Measurements from ENCODE around the gene CRISPLD2. TPM values are rescaled to one million over a fixed set of nuclear protein-coding genes. Genes with fewer than 3 reads are reported as not detected.

The CRISPLD2 gene
- 2.2 TPM for total RNA-seq

- peak; percentile 80 to 94 (median 94) for DNase-seq (ENCODE audit: low read depth in 2 of 3, low spot score in 2 of 3)
These were observed at the start of gene CRISPLD2 for GRCh38 chr16:84819644-84820304. TSS of gene CRISPLD2 (plus strand) at chr16:84819985. CDS start at chr16:84838496, 18,511 bp downstream.

GRCh38 chr16:84773312-84773711 lies 46.5 kb upstream of the CRISPLD2 start:
- no peak for DNase-seq (ENCODE audit: low read depth in 2 of 3, low spot score in 2 of 3)

GRCh38 chr16:84774810-84775209 lies 45.0 kb upstream of the CRISPLD2 start:
- DNase-seq (ENCODE audit: low read depth in 2 of 3, low spot score in 2 of 3): no peak

DNA sequence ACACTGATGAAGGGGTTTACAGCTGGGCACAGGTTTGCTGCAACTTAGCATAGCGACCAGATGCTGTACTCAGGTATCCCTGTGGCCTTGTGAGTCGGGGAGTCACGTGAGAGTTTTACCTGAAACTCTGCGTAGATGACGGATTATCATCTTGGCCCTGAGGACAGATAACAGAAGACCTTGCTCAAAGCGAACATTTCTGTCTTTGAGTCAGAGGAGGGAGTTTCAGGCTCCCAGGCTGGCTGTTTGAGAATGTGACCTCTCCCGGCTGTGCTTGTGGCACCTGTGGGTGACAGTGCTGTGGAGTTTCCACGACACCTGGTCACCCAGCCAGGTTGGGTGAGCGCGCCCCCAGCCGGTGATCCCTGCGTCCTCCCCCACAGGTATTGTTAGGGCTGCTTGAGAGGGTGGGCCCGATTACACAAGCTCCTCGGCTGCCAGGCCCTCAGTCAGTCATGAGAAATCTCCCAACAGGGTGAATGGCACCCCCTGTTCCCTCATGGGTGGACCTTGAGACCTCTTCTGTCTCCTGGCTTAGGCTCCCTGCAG lies 44.4 kb upstream of the CRISPLD2 start:
- no peak for DNase-seq (ENCODE audit: low read depth in 2 of 3, low spot score in 2 of 3)

- DNase-seq (ENCODE audit: low read depth in 2 of 3, low spot score in 2 of 3): no peak
These were observed 42.4 kb upstream of the CRISPLD2 start for GRCh38 chr16:84777435-84777834.

DNA sequence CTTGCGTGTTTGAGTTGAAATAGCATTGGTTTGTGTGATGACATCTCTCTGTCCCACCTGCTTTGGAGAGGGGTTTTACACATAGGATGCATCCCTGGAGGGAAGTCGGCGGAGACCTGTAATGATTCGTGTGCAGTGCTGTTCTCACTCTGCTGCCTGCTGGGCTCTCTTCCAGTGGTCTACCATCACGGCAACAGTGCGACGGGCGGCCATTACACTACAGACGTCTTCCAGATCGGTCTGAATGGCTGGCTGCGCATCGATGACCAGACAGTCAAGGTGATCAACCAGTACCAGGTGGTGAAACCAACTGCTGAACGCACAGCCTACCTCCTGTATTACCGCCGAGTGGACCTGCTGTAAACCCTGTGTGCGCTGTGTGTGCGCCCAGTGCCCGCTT lies 41.1 kb upstream of the CRISPLD2 start:
- no peak for DNase-seq (ENCODE audit: low read depth in 2 of 3, low spot score in 2 of 3)

DNA sequence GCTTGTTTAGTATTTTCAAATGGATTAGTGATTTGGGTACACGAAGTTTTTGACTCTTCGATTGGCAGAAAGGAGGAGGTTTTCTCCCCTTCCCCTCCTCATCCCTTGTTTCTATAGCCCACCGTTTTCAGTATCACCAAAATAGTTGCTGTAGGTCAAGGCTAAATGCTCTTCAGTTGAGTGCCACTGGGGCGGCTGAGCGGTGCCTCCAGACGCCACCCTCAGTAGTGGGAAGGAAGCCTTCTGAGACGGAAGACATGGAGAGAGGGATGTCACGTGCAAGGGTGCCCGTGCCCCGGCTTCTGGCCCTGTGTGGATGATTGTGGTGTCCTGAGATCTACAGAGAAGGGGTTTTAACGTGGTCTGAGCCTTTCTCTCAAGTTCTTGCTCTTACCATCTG lies 39.7 kb upstream of the CRISPLD2 start:
- no peak for DNase-seq (ENCODE audit: low read depth in 2 of 3, low spot score in 2 of 3)

DNA sequence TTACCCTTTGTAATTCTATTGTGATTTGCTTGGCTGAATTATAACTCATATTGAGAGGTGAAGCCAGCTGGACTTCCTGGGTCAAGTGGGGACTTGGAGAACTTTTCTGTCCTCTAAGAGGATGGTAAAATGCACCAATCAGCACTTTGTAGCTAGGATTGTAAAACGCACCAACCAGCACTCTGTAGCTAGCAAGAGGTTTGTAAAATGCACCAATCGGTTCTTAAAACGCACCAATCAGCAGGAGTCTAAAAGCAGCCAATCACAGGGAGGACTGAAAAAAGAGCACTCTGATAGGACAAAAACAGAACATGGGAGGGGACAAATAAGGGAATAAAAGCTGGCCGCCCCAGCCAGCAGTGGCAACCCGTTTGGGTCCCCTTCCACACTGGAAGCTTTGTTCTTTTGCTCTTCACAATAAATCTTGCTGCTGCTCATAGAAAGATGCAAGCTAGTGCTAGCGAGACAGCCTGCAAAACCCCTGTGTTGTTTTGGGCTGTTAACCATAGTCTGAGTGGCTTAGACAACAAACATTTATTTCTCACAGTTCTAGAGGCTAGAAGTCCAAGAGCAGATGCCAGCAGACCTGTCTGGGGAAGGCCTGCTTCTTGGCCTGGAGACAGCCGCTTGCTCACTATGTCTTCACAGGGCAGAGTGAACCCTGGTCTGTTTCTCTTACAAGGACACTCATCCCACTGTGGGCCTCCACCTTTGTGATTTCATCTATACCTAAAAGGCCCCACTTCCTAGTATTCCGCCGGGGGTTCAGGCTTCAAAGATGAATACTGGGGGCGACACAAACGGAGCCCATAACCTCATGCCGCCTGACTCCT lies 39.0 kb upstream of the CRISPLD2 start:
- no peak for DNase-seq (ENCODE audit: low read depth in 2 of 3, low spot score in 2 of 3)

- DNase-seq (ENCODE audit: low read depth in 2 of 3, low spot score in 2 of 3): no peak
These were observed 36.9 kb upstream of the CRISPLD2 start for GRCh38 chr16:84782846-84783245.

GRCh38 chr16:84785843-84786581 lies 33.8 kb upstream of the CRISPLD2 start:
- peak in 2 of 3 donors; percentile 14 to 49 for DNase-seq (ENCODE audit: low read depth in 2 of 3, low spot score in 2 of 3)

- no peak for DNase-seq (ENCODE audit: low read depth in 2 of 3, low spot score in 2 of 3)
These were observed 33.1 kb upstream of the CRISPLD2 start for GRCh38 chr16:84786605-84787262.

DNA sequence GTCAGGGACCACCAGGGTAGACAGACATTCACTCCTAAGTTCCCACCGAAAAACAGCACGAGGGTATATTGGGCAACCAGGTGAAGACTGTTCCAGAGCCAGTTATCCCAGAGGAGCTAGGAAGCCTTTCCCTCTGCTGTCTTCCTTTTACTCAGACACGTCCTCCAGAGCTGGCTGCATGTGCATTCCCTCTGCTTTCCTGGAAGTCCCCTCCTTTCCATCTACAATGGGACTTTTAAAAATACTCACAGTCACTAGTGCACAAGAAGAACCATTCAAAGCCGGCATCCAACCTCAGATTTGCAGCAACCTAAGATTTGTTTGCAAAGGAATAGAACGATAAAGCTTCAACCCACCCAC lies 32.5 kb upstream of the CRISPLD2 start:
- DNase-seq (ENCODE audit: low read depth in 2 of 3, low spot score in 2 of 3): no peak

DNA sequence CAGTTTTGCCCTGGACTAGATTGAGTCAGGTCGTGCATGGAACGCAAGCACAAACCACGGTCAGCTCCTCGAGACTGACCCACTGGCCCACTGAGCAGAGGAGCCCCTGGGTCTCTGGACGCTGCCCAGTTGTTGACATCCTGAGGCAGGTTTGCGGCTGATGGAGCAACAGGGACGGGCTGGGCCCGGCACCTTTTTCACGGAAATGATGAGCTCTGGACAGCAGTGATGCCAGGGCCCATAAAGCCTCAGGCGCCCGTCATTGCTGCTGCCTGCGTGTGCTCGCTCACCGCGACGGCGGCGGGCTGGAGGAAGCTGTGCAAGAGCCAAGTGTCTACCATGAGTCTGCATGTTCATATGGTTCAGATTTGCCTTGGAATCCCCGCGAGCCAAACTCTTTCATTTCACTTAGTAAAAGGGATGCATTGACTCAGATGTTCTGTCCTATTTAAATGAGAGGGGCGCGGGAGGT lies 30.8 kb upstream of the CRISPLD2 start:
- DNase-seq (ENCODE audit: low read depth in 2 of 3, low spot score in 2 of 3): no peak

GRCh38 chr16:84789431-84789830 lies 30.4 kb upstream of the CRISPLD2 start:
- no peak for DNase-seq (ENCODE audit: low read depth in 2 of 3, low spot score in 2 of 3)

- no peak for DNase-seq (ENCODE audit: low read depth in 2 of 3, low spot score in 2 of 3)
These were observed 29.5 kb upstream of the CRISPLD2 start for GRCh38 chr16:84790301-84790700.

GRCh38 chr16:84791088-84791487 lies 28.7 kb upstream of the CRISPLD2 start:
- DNase-seq (ENCODE audit: low read depth in 2 of 3, low spot score in 2 of 3): no peak

DNA sequence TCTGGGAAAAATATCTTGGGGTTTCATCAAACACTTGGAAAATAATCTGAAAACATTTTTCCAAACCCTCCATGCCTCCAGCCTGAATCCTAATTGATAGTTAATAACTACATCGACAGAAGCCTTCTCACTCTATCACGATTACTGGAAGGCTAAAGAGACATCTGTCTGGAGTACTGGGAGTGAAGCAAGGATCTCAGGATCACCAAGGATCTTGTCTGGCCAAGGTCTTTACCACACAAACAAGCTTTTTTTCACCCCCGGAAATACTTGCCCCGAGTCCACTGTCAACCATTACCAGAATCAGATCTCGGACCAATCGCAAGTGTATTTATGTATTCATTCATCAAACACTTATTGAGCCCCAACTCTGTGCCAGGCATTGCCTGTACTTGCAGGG lies 28.3 kb upstream of the CRISPLD2 start:
- no peak for DNase-seq (ENCODE audit: low read depth in 2 of 3, low spot score in 2 of 3)

- DNase-seq (ENCODE audit: low read depth in 2 of 3, low spot score in 2 of 3): no peak
These were observed 25.6 kb upstream of the CRISPLD2 start for GRCh38 chr16:84794186-84794585.

GRCh38 chr16:84794626-84795025 lies 25.2 kb upstream of the CRISPLD2 start:
- no peak for DNase-seq (ENCODE audit: low read depth in 2 of 3, low spot score in 2 of 3)

DNA sequence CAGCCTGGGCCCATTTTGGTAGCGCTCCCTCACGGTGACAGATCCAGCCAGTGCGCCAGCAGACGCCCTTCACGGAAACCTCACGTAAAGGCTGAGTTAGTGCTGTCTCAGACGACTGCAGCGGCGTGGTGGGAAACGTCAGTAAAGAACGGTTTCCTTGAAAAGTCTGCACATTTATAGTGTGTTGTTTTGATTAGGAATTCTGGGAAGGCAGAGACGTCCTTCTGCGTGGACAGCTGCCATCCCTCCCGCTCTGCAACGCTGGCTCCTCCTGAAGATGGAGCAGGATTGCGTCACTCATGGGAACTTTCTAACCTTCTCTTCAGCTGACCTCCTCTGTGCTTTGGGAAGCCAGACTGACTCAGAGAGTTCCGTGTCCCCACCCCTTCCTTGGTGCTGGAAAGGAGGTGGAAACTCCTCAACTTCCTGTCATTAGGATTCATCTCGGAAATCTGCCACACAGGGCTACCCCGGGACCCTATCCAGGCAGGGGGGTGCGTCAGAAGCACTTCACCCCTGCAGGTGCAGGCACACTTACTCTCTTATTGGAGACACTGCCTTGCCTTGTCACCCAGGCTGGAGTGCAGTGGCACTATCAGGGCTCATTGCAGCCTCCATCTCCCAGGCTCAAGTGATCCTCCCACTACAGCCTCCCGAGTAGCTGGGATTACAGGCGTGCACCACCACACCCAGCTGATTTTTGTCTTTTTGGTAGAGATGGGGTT lies 24.3 kb upstream of the CRISPLD2 start:
- no peak for DNase-seq (ENCODE audit: low read depth in 2 of 3, low spot score in 2 of 3)

Data from hematopoietic multipotent progenitor cell (in vitro differentiated cells).